PFSK-1 (cell line): ENCODE data around the gene ANKRD12.

Experiments
- FOXP2 ChIP-seq: optimal IDR thresholded peaks from 2 replicates; pipeline ENCODE3; 2011; ENCODE audit warnings: borderline replicate concordance, control low read depth, inconsistent platforms; ENCODE audit not compliant: insufficient read depth; ENCODE audit errors: extremely low read length, extremely low read depth
- POLR2AphosphoS5 ChIP-seq: IDR thresholded peaks from 2 replicates; pipeline ENCODE4 v1.6.1; 2012; ENCODE audit warnings: low read depth, mild to moderate bottlenecking, control low read depth, low read length, moderate library complexity
- SIN3A ChIP-seq: IDR thresholded peaks from 2 replicates; pipeline ENCODE4 v1.6.1; 2012; ENCODE audit warnings: mild to moderate bottlenecking, low read length, moderate library complexity, borderline replicate concordance; ENCODE audit not compliant: insufficient read depth
- TAF1 ChIP-seq: IDR thresholded peaks from 2 replicates; pipeline ENCODE4 v1.6.1; 2012; ENCODE audit warnings: low read length, control low read depth, borderline replicate concordance; ENCODE audit not compliant: insufficient read depth
- TF ChIP-seq, protein P1 (sequence below), 2 experiments: IDR thresholded peaks; 2 replicates each; pipeline versions ENCODE4 v1.6.1 to v1.8.0; 2011 to 2012; ENCODE audit warnings: low read depth in 2 of 2, low read length in 2 of 2, control low read depth in 1 of 2, inconsistent platforms in 1 of 2, mild to moderate bottlenecking in 1 of 2, moderate library complexity in 1 of 2; ENCODE audit not compliant: insufficient read depth in 1 of 2

The ANKRD12 gene

DNA sequence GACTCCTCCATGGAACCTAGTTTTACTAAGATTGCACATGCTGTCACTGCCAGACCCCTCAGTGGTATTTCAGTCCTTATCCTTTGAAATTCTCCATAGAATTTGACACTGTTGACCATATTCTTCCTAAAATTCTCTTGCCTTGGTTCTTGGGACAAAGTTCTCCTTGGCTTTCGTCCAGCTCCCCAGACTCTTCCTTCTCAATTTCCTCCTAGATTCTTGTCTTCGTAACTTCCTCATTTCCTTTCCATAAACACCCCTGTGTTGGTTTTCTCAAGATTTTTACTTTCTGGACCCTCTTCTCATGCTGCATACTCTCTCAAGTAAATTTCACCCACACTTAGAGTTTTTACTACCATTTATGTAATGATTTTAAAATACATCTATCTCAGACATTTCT lies 101.4 kb downstream of the ANKRD12 start:
- TF ChIP-seq FOXP2 (no peak), SIN3A (no peak), TAF1 (no peak), POLR2AphosphoS5 (no peak)
- TF ChIP-seq, protein P1, sequence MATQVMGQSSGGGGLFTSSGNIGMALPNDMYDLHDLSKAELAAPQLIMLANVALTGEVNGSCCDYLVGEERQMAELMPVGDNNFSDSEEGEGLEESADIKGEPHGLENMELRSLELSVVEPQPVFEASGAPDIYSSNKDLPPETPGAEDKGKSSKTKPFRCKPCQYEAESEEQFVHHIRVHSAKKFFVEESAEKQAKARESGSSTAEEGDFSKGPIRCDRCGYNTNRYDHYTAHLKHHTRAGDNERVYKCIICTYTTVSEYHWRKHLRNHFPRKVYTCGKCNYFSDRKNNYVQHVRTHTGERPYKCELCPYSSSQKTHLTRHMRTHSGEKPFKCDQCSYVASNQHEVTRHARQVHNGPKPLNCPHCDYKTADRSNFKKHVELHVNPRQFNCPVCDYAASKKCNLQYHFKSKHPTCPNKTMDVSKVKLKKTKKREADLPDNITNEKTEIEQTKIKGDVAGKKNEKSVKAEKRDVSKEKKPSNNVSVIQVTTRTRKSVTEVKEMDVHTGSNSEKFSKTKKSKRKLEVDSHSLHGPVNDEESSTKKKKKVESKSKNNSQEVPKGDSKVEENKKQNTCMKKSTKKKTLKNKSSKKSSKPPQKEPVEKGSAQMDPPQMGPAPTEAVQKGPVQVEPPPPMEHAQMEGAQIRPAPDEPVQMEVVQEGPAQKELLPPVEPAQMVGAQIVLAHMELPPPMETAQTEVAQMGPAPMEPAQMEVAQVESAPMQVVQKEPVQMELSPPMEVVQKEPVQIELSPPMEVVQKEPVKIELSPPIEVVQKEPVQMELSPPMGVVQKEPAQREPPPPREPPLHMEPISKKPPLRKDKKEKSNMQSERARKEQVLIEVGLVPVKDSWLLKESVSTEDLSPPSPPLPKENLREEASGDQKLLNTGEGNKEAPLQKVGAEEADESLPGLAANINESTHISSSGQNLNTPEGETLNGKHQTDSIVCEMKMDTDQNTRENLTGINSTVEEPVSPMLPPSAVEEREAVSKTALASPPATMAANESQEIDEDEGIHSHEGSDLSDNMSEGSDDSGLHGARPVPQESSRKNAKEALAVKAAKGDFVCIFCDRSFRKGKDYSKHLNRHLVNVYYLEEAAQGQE (IDR thresholded peaks at IDR 0.05; ENCODE audit: insufficient read depth in 1 of 2, low read depth in 2 of 2, low read length in 2 of 2), result no peak

DNA sequence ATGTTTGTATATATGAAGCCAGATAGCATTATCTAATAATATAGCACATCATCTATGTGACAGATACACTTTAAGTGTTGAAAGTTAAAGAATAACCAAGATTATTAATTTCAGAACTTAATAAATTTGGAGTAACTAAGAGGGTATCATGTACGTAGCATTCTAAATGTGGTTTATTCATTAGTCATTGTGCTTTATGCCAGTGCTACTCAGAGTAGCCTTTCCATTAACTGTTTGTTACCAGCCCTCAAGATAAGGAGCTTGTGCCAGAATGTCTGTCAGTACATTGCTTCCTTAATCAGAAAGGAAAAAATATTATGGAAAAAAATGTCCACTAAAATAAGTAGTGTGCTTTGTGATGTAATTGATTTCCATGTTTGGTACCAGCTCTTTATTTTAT lies 103.1 kb downstream of the ANKRD12 start:
- TF ChIP-seq TAF1, result no peak
- TF ChIP-seq, protein P1 (IDR thresholded peaks at IDR 0.05; ENCODE audit: insufficient read depth in 1 of 2, low read depth in 2 of 2, low read length in 2 of 2), result no peak
- TF ChIP-seq FOXP2, result no peak
- TF ChIP-seq SIN3A, result no peak
- no peak for TF ChIP-seq POLR2AphosphoS5

DNA sequence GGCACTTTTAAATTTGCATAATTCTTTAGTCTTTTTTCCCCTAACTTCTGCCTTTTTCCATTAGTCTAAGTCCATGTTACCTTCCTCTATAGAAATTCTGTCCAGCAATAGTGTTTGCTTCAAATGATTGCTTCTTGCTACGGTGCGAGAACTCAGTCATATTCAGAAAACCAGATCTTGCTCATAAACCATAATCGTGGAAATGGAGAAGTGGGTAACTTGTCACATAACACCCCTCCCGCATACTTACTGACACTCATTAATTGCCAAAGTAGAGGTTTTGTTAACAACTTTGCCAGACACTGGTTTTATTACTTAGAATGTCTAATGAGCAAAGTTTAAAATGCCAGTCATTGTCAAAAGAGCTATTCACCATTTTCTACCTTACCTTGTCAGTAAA lies 103.7 kb downstream of the ANKRD12 start:
- no peak for TF ChIP-seq FOXP2
- no peak for TF ChIP-seq TAF1
- no peak for TF ChIP-seq SIN3A
- no peak for TF ChIP-seq POLR2AphosphoS5
- TF ChIP-seq, protein P1 (IDR thresholded peaks at IDR 0.05; ENCODE audit: insufficient read depth in 1 of 2, low read depth in 2 of 2, low read length in 2 of 2), result no peak

DNA sequence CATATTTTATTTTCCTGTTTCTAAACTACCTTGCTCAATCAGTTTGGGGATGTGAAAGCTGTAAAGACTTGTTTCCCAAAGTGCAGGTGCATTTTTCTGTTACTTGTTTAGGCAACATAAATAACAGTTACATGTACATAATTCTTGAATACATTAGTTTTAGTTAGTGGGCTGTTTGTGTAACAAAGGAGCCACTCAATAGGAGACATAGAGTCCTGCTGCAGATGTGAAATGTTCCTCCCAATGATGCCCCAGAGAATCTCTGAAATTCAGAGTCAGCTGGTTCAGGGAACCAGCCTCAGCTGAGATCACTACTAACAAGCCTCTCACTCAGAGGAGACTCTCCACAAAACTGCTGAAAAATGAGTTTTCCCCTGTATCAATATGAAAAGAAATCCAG lies 106.4 kb downstream of the ANKRD12 start:
- TF ChIP-seq, protein P1 (IDR thresholded peaks at IDR 0.05; ENCODE audit: insufficient read depth in 1 of 2, low read depth in 2 of 2, low read length in 2 of 2), result no peak
- TF ChIP-seq POLR2AphosphoS5 (no peak), TAF1 (no peak), SIN3A (no peak)

DNA sequence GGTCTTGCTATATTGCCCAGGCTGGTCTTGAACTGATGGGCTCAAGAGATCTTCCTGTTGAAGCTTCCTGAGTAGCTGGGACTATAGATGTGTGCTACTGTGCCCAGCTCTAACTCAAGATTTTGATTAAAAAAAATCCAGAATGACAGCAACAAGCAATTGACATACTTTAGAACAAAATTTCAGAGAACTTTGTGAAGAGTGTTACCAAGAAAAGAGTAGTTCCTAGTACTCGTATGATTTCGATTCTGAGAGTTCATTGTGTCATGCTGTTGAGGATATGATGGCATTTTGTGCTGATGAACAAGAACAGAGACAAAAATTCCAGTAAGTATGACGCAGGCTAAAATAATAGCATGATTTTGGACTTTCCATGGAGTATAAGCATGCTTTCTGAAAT lies 107.8 kb downstream of the ANKRD12 start:
- TF ChIP-seq POLR2AphosphoS5, result no peak
- no peak for TF ChIP-seq TAF1
- no peak for TF ChIP-seq SIN3A
- TF ChIP-seq, protein P1 (IDR thresholded peaks at IDR 0.05; ENCODE audit: insufficient read depth in 1 of 2, low read depth in 2 of 2, low read length in 2 of 2), result no peak
- TF ChIP-seq FOXP2, result no peak
